ENCODE measurements around the gene BNIP5.

Gene BNIP5

DNA sequence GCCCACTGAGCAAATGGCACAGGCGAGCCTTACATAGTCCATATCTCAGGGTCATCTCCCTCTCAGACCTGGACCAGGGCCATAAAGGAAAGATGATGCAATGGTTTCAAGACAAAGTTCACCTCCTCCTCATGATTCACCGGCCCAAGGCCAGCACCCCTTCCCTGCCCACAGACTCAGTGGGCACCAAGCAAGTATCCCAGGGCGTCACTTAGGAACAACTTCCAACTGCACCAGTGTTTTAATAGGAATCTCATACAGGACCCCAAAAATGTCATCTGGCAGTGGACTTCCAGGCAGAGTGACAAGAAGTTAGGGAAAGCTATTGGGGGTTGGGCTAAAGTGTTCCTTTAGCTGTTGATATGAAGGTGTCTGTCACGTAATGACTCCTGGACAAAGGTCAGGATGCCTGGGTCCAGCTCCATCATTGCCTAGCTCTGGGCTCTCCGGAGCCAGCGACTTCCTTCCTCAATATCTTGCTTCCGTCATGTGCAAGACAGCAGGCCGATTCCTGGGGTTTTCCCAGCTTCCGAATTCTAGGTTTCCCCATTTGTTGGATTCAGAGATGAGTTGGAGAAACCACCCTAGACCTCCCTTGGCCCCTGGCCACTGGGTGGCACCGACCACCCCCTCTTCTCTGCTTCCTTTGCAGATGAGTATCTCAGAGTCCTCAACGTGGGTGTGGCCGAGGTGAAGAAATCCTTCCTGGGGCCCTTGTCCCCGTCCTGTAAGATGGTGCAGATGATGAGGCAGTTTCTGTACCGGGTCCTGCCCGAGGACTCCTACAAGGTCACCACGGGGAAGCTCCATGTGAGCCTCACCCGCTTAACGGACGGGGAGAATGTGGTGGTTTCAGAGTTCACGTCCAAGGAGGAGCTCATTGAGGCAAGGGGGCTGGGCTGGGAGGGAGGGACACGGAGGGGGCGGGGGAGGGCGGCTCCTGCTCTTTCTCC is 45.7 kb downstream of the BNIP5 start:
- no peak for DNase-seq

DNA sequence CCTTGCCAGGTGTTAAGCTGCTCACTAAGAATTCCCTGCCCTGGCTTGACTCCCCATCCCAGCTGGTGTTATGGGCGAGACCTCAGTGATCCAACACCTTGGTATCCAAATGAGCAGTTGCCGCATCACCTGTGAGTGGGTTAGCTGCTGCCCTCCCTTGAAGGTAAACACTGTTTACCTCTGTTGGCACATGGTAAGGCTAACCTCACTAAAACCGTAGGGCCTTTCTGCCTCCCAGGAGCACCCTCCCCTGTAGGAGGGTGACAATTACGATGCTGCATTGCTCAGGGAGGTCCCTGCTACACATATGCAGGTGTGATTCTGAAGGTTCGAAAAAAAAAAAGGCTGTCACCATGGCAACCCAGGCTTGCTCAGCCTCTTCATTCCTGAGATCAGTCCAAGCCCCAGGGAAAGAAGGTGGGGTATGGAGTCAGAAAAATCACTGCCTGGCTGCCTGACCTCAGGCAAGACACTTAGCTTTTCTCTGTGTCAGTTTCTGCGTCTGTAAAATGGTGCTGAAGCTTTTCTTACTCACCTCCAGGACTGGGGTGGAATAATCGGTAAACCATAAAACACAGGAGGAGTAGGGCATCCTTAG is 47.3 kb downstream of the BNIP5 start:
- no peak for DNase-seq

DNA sequence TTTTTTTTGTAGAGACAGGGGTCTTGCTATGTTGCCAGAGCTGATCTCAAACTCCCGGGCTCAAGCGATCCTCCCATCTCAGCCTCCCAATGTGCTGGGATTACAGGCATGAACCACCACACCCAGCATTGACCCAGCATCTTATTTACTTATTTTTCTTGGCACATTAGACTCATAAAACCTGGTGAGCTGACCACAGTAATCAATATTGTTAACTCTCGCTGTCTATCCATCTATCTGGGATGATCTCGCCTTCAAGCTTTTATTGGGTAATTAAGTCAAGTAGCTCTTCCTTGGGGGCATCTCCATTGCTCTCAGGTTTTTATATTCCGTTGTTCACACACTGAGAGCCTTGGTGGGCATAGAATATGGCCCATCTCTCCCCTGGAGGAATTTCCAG is 49.8 kb downstream of the BNIP5 start:
- DNase-seq, result no peak

DNA sequence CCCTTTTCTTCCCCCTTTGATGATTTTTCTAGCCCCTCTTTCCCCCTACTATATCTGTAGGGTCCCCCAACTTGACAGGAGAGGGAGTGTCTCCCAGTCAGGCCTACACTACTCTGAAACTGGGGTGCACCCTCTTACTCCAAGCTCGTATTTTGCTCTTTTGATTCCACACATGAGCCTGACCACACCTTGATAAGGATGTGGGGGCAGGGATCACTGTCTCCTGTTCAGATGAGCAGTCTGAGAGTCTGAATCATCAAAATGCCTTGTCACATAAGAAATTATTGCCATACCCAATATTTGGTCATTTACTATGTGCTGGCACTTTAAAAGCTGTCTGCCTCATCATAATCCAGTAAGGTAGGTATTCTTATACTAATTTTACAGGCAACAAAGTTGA is 50.9 kb downstream of the BNIP5 start:
- no peak for DNase-seq

DNA sequence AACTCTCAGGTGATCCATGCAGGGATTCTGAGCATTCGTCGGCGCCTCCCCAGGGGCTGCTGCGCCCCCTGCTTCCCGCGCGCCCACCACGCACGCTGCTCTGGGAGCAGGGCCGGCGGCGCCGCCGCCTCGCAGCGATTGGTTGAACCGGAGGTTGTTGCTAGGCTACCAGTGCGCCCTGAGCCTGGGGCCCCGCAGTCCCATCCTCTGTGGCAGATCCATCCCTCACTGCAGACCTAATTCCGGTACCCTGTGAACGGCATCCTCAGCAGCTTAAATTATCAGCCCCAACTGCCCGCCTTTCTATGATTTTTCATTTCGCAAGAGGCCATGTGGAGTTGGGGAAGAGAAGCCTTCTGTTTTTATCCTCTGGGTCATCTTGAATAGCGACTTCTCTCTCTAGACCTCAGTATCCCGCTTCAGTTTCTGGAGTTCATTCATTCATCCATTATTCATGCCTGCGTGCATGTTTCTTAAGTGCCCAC is 51.5 kb downstream of the BNIP5 start:
- DNase-seq, result no peak

DNA sequence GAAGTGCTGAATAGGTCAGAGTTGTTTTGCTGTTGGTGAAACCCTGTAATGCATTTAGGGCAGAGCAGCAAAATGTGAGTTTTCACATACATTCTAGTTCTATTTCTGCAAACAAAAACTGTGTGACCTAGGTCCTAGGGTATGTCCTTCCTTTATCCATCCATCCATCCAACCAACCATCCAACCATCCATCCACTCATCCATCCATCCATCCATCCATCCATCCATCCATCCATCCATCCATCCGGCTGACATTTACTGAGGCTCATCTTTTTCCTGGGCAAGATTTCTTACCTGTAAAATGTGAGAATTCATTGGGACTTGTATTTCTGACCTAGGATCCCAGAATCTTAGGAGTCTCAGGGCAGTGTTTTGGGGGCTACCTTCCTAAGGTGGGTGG is 52.3 kb downstream of the BNIP5 start:
- no peak for DNase-seq

DNA sequence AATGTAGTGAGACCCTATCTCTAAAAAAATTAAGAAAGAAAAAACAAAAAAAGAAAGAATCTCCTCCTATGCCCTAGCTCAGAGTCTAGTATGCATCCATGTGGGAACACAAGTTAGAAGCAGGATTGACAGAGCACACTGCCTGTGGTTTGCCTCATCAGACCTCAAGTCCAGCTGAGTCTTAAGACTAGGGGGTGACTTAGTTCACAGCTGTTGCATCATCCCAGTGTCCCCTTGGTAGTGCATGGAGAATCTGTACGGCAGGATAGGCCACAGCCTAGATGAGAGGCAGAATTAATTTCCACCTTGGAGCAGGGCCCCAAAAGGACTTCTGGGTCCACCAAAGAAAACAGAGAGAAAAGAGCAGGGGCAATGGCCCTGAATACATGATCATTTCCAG is 53.1 kb downstream of the BNIP5 start:
- no peak for DNase-seq

DNA sequence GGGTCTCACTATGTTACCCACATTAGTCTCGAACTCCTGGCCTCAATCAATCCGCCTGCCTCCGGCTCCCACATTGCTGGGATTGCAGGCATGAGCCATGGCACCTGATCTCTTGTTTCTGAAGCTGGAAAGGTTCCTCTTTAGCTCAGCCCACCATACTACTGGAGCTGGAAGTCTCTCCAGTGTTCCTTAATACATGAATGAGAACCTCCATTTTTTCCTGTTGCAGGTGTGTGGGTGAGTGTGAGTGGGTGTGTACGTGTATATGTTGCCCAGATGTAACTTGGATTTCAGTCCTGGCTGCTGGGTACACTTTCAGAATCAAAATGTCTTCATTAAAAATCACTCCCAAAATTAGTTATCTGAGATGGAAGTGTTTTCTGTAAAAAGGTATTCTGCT is 55.7 kb downstream of the BNIP5 start:
- no peak for DNase-seq

DNA sequence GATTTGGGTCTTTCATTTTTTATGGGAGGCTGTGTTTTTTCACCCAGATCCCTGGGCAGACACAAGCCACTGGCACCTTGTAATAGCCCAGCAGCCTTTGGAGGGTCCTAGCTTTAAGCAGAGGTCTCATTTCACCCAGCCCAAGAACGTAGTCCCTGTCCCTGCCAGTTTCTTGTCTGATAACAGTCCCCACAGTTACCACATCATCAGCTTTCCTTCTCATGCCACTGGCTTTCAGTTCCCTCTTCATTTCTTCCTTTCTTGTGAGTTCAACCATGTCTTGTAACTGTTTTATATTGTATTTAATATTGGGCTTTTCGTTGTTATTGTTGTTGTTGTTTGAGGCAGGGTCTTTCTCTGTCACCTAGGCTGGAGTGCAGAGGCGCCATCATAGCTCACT is 56.2 kb downstream of the BNIP5 start:
- no peak for DNase-seq

DNA sequence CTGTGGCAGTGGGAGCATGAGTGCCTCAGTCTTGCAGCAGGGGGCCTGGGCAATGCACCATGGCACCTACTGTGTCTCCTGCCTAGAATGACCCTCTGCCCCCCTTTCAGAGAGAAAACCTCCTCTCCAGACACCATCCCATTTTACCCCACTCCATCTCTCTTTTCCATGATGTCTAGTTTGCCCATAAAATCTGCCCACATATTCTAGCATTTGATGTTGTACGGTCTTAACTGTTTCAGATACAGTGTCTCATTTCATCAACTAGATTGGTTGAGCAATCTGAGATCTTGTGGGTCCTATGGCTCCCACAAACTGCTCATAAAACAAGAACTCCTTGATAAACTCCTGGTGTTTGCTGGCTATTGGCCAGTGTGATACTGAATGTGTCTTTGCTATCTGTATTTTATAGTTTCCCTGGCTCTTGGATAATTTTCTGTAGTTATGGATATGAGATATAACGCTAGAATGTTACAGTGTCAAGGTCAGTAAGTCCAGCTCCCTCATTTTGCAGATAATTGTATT is 58.7 kb downstream of the BNIP5 start:
- DNase-seq, result no peak

DNA sequence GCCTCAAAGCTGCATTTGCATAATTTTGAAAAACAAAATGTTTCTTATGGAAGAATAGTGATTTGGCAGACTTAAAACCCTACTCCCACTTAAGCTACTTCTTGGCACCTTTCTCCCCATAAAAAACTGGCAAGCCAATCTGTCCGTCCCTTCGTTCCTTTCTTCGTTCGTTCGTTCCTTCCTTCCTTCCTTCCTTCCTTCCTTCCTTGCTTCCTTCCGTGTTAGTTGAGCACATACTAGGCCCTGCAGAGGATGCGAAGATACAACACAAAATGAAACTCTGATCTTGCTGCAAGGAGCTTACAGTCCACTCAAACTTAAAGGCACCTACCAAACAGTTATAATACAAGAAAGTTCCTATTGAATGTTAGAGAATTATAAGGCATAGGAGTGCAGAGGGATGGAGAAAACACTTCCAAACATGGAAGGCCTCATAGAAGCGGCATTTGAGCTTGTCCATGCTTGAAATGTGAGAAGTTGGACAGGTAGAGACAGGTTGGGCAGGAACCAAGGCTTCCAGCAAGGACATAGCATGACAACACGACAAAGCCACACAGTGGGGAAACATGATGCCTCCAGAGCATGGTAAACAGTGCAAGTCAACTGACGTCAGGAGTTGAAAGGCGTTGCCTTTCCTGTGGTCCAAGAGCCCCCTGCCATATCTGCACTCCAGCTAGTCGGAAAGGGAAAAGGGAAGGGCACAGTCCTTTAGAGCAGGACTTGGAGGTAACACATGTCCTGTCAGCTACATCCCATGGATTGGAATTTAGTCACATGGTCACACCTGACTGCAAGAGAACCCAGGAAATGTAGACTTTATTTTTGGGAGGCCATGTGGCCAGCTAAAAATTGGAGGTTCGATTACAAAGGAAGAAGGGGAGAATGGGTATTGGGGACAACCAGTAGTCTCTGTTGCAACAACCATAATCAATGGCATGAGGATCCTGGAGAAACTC is 59.8 kb downstream of the BNIP5 start:
- no peak for DNase-seq

DNA sequence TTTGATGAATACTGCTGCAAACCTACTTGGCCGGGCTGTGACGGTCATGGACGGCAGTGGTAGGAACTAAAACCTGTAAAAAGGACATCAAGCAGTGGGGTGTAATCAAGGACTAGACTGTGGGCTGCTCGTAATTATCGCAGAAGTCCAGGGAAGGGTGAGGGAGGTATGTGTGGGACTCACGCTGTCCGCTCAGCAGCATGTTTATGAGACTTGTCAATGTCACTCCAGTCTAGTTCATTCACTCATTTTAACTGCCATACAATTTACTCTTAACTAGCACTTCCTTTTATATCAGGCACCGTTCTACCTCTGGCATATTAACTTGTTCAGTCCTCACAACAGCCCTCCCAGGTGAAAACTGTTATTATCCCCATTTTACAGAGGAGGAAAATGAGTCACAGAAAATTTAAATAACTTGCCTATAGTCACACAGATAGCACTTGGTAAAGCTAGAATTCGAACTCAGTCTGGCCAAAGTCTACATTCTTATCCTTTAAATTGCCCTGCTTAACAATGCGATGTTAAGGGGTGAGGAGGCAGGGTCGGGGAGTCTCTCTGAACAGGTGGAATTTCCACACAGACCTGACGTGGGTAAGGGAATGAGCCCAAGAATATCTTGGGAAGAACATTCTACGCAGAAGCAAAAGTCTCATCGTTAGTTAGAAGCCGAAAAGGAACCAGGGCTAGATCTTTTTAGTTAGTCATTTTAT is 62.7 kb downstream of the BNIP5 start:
- DNase-seq, result no peak

DNA sequence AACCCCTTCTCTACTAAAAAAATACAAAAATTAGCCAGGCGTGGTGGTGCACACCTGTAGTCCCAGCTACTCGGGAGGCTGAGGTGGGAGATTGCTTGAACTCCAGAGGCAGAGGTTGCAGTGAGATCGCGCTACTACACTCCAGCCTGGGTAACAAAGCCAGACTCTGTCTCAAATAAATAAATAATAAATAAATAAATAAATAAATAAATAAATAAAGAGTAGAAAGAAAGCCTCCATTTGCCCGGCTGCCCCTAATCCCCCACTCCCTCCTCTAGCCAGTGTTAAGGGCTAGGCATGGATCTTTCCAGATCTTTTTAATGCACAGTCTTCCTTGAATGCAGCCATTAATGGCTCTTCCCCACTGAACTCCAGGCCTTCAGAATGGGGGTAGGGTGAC is 63.6 kb downstream of the BNIP5 start:
- DNase-seq, result no peak

DNA sequence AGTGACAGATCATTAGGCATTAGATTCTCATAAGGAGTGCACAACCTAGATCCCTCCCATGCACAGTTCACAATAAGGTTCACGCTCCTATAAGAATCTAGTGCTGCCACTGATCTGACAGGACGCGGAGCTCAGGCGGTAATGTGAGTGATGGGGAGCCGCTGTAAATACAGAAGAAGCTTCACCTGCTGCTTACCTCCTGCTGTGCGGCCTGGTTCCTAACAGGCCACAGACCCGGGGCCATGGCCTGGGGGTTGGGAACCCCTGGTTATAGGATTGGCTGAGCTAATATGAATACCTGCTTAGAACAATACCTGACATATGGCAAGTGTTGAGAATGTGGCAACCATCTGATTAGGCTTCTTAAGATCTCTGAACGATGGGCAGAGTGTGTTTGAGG is 64.5 kb downstream of the BNIP5 start:
- no peak for DNase-seq

DNA sequence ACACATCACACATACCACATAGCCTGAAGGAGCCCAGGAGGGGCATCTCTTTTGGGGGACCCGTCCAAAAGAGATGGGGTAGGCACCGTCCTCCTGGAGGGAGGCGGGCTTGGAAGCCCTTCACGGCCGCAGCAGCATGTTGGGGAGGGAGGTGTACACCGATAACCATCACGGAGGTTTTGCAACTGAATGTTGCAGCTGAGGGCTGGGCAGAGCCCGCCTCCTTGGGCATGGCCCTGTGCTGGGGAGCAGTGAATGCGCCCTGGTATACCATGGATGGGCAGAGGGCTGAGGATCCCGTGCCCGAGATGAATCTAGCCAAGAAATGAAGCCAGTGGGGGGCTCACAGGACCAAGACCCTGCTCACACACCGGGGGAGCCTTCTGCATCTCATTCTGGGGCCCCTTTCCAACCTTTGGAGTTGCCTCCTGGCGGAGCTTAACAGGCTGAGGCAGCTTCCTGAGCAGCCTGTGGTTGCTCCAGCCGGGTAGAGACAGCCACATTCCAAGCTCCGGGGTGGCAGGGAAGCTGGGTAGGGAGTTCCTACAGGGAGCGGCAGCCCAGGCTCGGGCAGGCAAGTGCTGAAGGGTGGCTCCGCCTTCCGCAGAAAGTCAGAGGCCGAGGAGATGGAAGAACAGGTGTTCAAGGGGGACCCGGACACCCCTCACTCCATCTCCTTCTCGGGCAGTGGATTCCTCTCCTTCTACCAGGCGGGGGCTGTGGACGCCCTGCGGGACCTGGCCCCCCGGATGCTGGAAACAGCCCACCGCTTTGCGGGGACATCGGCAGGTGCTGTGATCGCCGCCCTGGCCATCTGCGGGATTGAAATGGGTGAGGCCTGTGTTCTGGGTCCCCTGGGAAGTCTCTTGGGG is 66.6 kb downstream of the BNIP5 start, which contains the start of gene PNPLA1:
PNPLA1 (plus strand) TSS at position 227 of the 872 bp plus-strand sequence; CDS start at position 627, 400 bp downstream.
- no peak for DNase-seq

DNA sequence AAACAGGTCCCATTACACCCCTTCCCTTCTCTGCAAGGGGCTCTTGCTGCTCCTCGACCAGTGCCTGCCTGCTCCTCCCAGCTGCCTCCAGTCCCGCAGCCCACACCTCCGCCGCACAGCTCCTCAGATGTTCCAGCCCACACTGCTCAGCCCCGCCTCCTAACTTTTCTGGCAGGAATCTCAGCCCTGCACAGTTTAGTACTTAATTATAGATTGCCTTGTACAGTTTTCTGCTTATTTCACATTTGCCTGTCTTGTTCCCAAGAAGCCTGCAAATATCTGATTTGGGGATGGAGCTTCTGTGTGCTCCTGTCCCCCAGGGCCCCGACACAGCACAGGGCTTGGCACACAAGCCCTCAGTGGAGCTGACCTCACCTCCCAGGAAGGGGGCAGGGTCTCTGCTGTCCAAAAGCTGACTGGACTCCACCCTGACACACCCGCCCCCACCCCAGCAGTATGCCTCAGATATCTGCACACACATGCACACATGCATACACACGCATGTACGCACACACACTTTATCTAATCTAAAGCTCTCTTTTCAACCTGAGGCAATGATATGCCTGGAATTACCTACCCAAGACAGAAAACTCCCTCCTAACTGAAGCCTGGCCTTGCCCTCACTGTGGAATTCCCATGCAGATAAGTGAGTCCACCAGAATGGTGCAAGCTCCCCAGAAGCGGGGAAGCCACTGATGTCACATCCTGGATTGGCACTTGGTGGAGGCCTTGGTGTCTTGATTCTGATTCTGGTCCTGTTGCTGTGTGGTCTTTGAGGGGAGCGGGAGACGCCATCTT is 68.0 kb downstream of the BNIP5 start:
- DNase-seq, result no peak

DNA sequence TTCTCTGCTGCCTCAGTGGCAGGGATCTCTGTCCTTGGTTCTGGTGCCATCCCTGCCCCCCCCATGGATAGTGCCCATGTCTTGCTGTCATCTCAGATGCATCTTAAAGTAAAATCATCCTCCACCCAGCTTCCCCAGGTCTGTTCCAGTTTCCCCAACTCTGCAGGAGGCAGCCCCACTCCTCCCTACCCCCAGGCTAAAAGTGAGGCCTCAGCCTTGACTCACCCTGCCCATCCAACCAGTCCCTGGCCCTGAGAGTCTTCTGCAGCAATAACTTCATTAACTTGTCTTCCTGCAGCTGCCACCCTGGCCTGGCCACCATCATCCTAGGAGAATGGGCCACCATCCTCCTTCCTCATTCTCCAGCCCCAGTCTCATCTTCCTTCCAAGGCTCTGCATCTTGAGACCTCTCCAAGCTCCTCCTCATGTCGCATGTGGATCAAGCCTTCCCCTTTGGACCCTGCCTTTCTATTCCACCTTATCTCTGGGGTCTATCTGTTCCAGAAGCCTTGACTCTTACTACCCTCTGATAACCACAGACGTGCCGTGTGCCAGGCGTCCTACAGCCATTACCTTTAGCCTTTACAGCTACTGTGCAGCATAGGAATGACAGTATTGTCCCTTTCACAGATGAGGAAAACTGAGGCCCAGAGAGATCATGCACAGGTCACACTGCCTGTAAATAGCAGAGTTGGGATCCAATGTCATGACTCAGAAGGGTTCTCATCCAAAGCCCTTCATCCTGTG is 68.8 kb downstream of the BNIP5 start:
- no peak for DNase-seq

DNA sequence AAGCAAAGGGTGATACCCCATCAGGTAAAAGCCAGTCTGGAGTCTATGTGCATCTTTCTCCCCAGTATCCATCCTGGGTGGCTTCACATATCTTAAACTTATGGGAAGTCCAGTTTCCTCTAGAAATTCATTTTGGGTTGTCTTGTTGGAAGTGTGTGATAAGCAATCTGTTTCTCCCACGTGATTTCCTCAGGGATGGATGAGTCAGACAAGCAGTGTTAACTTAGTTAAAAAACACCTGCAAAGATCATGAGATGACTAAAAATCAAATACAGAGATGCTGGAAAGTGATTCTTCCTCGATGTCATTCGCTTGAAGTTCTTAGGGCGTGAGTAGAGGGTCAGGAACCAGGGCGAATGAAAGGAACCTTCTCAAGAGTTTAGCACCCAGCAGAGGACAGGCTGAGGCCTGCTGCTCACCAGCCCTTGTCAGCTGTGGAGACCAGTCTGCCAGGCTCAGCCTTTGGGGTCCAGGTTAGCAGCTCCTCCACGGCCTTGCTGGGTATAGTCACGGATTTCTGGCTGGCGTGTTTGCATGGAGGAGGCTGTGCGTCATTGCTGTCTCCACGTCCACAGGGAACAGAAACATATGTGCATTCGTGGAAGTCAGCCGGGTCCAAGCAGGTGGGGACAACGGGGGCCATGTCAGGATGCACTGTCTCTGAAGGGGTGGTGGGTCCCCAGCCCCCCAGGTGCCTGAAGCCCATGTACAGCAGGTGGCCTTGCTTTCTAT is 69.6 kb downstream of the BNIP5 start:
- no peak for DNase-seq

Measured in NCI-H446 (cell line).